ENCODE results near the gene SOS1.

DNA sequence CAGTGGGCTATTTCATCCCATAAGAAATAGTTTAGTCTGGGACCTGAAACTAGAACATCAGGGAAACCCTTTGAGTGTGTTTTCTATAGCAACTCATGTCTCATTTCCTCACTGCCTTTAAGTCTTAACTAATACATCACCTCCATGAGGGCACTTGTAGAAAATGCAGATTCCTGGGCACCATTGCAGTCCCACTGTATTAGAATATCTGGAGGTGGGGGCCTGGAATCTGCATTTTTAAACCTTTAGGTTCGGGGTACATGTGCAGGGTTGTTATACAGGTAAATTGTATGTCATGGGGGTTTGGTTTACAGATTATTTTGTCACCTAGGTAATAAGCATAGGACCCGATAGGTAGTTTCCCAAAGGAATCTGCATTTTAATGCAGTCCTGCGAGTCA lies 143.8 kb downstream of the SOS1 start:
- no peak for TF ChIP-seq SIN3A (IDR thresholded peaks at IDR 0.05; ENCODE audit: borderline replicate concordance, insufficient read depth, low read length)
- no peak for TF ChIP-seq REST (IDR thresholded peaks at IDR 0.05; ENCODE audit: insufficient read depth in 1 of 2, low read depth in 2 of 2, low read length in 2 of 2)
- TF ChIP-seq TAF1 (IDR thresholded peaks at IDR 0.05; ENCODE audit: borderline replicate concordance, insufficient read depth, low read length), result no peak
- TF ChIP-seq POLR2AphosphoS5 (IDR thresholded peaks at IDR 0.05; ENCODE audit: low read depth, low read length), result no peak
